ENCODE results near the gene EEF1AKMT4.
"Not testable (repeated sequence)": the region's sequence is repeated elsewhere in the genome, so short reads cannot be mapped to it uniquely, and the experiment has no call there.

Gene EEF1AKMT4

GRCh38 chr3:184261270-184261853 is 11.9 kb downstream of the EEF1AKMT4 start, which contains the start of gene CAMK2N2:
Gene CAMK2N2 (minus strand): TSS chr3:184261553. CDS start chr3:184261285, 268 bp downstream.
- peak; percentile 45 for DNase-seq

DNA sequence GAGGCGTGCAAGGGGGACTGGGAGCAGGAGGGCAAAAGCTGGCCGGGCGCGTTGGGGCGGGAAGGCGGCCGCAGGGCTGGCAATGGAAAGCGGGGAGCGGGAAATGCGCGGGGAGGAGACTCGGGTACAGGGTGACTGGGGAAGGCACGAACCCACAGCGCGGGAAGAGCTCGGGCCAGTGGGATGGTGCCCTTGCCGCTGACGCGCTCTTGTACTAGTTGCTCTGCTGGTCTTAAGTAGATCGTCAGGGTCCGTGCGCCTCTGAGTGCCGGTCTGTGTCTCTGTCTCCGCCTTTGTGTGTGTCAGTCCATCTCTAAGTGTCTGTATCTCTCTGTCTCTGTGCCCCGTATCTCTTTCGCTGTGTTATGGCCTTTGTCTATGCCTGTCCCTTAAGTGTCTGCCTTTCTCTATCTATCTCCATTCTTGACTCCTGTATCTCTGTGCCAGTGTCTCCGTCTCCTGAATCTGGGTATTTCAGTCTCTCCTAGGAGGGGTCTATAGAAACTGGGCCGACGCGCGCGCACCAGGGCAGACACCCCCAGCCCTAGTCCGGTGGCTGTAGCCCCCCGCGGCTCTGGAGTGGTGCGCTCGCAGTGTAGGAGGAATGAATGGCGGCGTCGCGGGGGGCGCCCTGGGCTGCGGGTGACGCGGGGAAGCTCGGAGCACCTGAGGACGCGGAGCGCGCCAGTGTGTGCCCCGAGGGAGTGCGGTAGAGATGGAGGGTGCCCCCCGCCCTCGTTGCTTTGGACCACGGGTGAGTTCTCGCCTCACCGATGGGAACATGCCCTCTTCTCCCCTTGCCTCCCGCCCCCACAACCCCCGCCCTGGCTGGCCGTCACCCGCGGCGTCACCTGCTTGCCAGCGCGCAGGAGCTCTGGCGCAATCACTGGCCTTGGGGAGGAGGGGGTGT is 12.6 kb downstream of the EEF1AKMT4 start:
- DNase-seq = no peak

GRCh38 chr3:184262764-184263179 is 13.3 kb downstream of the EEF1AKMT4 start:
- DNase-seq = no peak

GRCh38 chr3:184267249-184267648 is 17.8 kb downstream of the EEF1AKMT4 start:
- not testable (repeated sequence) for DNase-seq

DNA sequence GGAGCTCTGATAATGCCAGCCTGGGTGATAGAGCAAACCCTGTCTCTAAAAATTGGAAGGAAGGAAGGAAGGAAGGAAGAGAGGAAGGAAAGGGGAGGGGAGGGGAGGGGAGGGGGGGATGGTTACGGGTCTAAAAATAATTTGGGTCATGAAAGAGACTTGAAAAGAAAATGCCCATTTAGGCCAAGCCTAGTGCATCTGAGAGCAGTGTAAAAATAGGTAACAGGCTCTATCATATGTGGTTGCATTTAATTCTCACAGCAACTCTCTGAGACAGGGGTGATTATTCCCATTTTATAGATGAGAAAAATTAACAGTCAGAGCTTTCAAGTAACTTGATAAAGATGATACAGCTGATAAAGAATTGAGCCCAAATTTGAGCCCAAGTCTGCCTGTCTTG is 22.8 kb downstream of the EEF1AKMT4 start:
- DNase-seq = no peak

- DNase-seq = no peak
Measured at GRCh38 chr3:184275381-184275701, 25.9 kb downstream of the EEF1AKMT4 start.

- DNase-seq = no peak
Measured at GRCh38 chr3:184275961-184276910, 26.8 kb downstream of the EEF1AKMT4 start, which contains the start of gene ECE2. Gene ECE2 (plus strand): TSS chr3:184276022. CDS start chr3:184276154, 132 bp downstream.

DNA sequence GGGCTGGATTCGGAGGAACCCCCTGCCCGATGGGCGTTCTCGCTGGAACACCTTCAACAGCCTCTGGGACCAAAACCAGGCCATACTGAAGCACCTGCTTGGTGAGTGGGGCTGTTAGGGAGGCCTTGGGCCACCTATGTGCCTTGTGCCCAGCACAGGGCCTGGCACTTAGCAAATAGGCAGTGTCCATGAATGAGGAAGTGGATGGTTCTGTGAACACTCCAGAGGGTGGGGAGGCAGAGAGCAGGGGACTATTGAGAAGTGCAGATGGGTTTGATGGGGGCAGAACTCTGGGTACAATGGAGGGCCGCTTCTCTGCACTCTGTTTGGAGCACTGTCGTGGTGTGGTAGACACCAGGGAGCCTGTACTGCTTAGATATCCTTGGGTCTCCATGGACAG is 27.9 kb downstream of the EEF1AKMT4 start:
- no peak for DNase-seq

GRCh38 chr3:184282941-184283340 is 33.5 kb downstream of the EEF1AKMT4 start:
- DNase-seq = no peak

DNA sequence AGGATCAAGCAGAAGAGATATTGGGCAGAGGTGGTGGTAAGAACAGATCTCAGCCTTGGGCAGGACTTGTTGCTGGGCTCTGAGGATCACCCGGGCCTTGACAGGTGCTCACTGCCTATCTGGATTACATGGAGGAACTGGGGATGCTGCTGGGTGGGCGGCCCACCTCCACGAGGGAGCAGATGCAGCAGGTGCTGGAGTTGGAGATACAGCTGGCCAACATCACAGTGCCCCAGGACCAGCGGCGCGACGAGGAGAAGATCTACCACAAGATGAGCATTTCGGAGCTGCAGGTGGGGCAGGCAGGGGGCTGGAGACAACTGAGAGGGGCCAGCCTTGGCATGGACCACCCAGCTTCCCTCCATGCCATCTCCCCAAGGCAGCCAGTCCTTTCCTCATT is 34.2 kb downstream of the EEF1AKMT4 start:
- DNase-seq = no peak

DNA sequence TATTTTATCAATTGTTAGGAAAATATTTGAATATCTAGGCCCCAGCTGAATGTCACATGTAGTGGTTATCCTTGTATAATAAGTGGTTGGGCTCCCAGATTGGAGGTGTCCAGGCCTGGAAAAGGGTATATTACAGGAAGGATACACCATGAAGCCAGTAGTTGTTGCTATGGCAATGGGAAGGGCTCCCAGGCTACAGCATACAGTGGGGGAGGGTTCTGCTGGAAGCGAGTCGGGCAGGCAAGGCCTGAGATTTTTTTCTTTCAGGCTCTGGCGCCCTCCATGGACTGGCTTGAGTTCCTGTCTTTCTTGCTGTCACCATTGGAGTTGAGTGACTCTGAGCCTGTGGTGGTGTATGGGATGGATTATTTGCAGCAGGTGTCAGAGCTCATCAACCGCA is 35.2 kb downstream of the EEF1AKMT4 start:
- no peak for DNase-seq

DNA sequence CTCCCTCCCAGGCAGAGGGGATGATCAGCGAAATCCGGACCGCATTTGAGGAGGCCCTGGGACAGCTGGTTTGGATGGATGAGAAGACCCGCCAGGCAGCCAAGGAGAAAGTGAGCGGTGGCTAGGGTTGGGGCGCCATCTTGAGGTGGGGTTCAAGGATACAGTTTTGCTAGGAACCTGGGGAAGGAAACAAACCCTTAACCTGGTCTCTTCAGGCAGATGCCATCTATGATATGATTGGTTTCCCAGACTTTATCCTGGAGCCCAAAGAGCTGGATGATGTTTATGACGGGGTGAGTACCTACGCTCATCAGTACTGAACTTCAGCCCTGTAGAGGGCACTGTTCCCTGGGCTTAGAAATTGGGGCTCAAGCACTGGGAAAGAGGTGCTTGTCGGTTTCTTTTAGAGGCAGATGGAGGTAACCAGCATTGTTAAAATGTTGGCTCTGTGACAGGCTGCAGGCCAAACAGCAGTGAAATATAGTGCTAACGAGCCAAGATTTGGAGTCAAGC is 40.0 kb downstream of the EEF1AKMT4 start:
- peak; percentile 61 for DNase-seq

DNA sequence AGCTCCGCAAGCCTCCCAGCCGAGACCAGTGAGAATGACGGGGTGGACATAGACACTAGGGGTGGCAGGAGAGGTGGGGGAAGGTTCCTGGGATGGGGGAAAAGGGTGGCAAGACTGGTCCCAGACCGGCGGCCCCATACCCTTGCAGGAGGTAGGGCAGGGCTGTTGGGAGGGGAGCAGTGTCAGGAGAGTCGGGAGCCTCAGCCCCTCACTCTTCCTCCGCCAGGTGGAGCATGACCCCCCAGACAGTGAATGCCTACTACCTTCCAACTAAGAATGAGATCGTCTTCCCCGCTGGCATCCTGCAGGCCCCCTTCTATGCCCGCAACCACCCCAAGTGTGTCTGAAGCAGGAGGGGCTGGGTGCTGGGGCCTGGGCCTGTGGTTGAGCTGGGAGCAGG is 40.9 kb downstream of the EEF1AKMT4 start:
- DNase-seq = no peak

- DNase-seq = no peak
Measured at GRCh38 chr3:184291044-184291737, 41.7 kb downstream of the EEF1AKMT4 start.

GRCh38 chr3:184291738-184292445 is 42.4 kb downstream of the EEF1AKMT4 start:
- DNase-seq = no peak

- no peak for DNase-seq
Measured at GRCh38 chr3:184295771-184296170, 46.3 kb downstream of the EEF1AKMT4 start.

- DNase-seq = no peak
Measured at GRCh38 chr3:184296616-184297015, 47.1 kb downstream of the EEF1AKMT4 start.

DNA sequence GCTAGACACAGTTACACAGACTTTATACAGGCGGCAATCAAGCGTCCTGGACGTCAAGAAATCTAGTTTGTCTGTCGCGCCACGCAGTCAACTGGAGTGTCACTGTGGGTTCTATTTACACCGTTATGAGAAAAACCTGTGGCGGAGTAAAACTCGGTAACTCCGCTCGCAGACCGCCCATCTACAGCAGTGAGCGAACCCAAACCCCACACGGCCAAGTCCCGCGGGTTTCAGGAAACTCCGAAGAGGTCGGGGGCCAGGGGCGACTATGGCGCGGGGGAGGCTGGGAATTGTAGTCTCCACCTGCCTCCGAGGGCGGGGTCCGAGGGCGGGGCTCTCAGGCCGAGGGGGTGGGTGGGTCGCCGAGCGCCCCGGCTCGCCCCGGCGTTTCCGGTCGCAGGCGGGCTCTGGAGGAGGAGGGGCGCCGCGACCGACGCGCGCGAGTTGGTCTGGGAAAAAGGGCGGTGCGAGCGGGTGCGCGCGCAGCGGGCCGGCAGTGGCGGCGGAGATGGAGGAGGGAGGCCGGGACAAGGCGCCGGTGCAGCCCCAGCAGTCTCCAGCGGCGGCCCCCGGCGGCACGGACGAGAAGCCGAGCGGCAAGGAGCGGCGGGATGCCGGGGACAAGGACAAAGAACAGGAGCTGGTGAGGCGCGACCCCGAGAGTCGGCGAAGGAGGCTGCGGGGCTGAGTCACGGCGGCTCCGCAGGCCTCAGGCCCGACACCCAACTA is 49.5 kb downstream of the EEF1AKMT4 start, which contains the start of gene PSMD2:
Gene PSMD2 (plus strand): TSS at position 483 of the 729 bp plus-strand sequence. CDS start 26 bp downstream, at position 509.
- DNase-seq = peak; percentile 98

GRCh38 chr3:184299488-184300377 is 50.3 kb downstream of the EEF1AKMT4 start:
- DNase-seq = no peak

DNA sequence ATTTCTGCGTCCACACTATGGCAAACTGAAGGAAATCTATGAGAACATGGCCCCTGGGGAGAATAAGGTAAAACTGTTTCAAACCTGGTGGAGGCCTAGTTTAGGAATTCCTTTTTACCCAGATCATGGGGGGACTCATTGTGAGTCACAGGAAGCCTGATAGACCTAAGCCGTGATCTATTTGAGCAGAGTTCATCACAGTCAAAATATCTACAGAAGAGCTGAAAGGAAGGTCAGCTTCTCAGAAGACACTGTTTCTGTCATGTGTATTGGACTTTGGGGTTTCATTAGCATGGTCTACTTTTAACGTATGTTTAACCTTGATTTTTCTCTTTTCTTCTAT is 50.9 kb downstream of the EEF1AKMT4 start:
- DNase-seq = no peak

Data from activated CD4-positive, alpha-beta T cell treated with anti-CD3 and anti-CD28 coated beads, Interleukin-2, amount 50 U/mL, for 1 hour (primary cell).